22Rv1 (cell line): ENCODE data around the gene ATXN1.

ENCODE experiments used
- H3K27ac ChIP-seq: fragments of 450-650 bp; 2 replicates; pipeline ENCODE4 v1.5.1; 2017
- CTCF ChIP-seq: fragments of 450-650 bp; IDR thresholded peaks from 2 replicates; pipeline ENCODE4 v1.5.1; 2017; ENCODE audit warnings: mild to moderate bottlenecking
- ZFX ChIP-seq: fragments of 450-650 bp; IDR thresholded peaks from 2 replicates; pipeline ENCODE4 v1.6.1; 2017; ENCODE audit warnings: antibody characterized with exemption, borderline replicate concordance

Gene ATXN1

GRCh38 chr6:16355699-16356446 is 405.4 kb downstream of the ATXN1 start:
- no peak overlapping the region for H3K27ac ChIP-seq
- TF ChIP-seq CTCF (no peak), ZFX (no peak)

GRCh38 chr6:16355238-16355637 is 406.0 kb downstream of the ATXN1 start:
- TF ChIP-seq CTCF: no peak
- TF ChIP-seq ZFX: no peak
- H3K27ac ChIP-seq: no peak overlapping the region

- TF ChIP-seq CTCF: no peak
- TF ChIP-seq ZFX: no peak
- no peak overlapping the region for H3K27ac ChIP-seq
These were observed 406.6 kb downstream of the ATXN1 start for GRCh38 chr6:16354692-16355091.

- TF ChIP-seq CTCF (no peak), ZFX (no peak)
- no peak overlapping the region for H3K27ac ChIP-seq
These were observed 408.3 kb downstream of the ATXN1 start for GRCh38 chr6:16352821-16353438.

GRCh38 chr6:16352258-16352635 is 409.0 kb downstream of the ATXN1 start:
- H3K27ac ChIP-seq: no peak overlapping the region
- TF ChIP-seq CTCF: no peak
- no peak for TF ChIP-seq ZFX

GRCh38 chr6:16349544-16349943 is 411.7 kb downstream of the ATXN1 start:
- H3K27ac ChIP-seq: no peak overlapping the region
- no peak for TF ChIP-seq CTCF
- no peak for TF ChIP-seq ZFX

GRCh38 chr6:16346831-16347230 is 414.4 kb downstream of the ATXN1 start:
- no peak overlapping the region for H3K27ac ChIP-seq
- no peak for TF ChIP-seq ZFX
- no peak for TF ChIP-seq CTCF
